Caco-2 (cell line): ENCODE measurements around the gene DCHS1. TPM values are rescaled to one million over a fixed set of nuclear protein-coding genes. Genes with fewer than 3 reads are reported as not detected.
A peak's percentile ranks its signal among the peaks of the same experiment; 100 is the strongest.
"Not testable (repeated sequence)": the region's sequence is repeated elsewhere in the genome, so short reads cannot be mapped to it uniquely, and the experiment has no call there.

Experiments used
- BruUV-seq: library from RNA; stranded (reverse); fragments of 400-500 nt; replicated peaks from 2 replicates; lab custom pipeline; 2021; lab: Mats Ljungman, UMichigan
- CTCF ChIA-PET: fragments of 300-600 bp; sonication (Branson Sonifier 250); formaldehyde crosslinking; loops from one replicate; lab custom pipeline; 2022; ENCODE audit warnings: antibody characterized with exemption; lab: Charles Lee
- POLR2A ChIA-PET: fragments of 300-600 bp; sonication (Branson Sonifier 250); formaldehyde crosslinking; loops from one replicate; lab custom pipeline; 2022; ENCODE audit warnings: antibody characterized with exemption; lab: Charles Lee
- DNase-seq, 2 experiments: peaks; one replicate each; pipeline versions ENCODE4 v3.0.0 to v3.0.0-alpha.2; 2020 to 2022
- H3K27me3 ChIP-seq: replicated peaks from 2 replicates; pipeline ENCODE4 v1.6.0; 2011; ENCODE audit warnings: low read length; ENCODE audit not compliant: control insufficient read depth, insufficient read depth
- H3K36me3 ChIP-seq: 2 replicates; pipeline ENCODE4 v1.5.1; 2011; ENCODE audit warnings: low read length; ENCODE audit not compliant: control insufficient read depth, insufficient read depth
- H3K4me1 ChIP-seq: fragments of 250-450 bp; sonication (Bioruptor Pico); 2 replicates; pipeline ENCODE4 v1.5.1; 2020; ENCODE audit warnings: mild to moderate bottlenecking
- H3K4me3 ChIP-seq: 2 replicates; pipeline ENCODE4 v1.5.1; 2011; ENCODE audit warnings: low read depth, mild to moderate bottlenecking, control low read depth, low read length
- H3K9me3 ChIP-seq: fragments of 250-450 bp; sonication (Bioruptor Pico); 2 replicates; pipeline ENCODE4 v1.5.1; 2020; ENCODE audit warnings: mild to moderate bottlenecking, moderate library complexity
- H3K27ac Mint-ChIP-seq: one replicate; pipeline ENCODE4 v1.8.0; 2022; ENCODE audit warnings: mixed read lengths; ENCODE audit not compliant: unreplicated experiment
- H3K27me3 Mint-ChIP-seq: one replicate; pipeline ENCODE4 v1.8.0; 2022; ENCODE audit warnings: mixed read lengths; ENCODE audit not compliant: insufficient read depth, unreplicated experiment
- H3K36me3 Mint-ChIP-seq: one replicate; pipeline ENCODE4 v1.8.0; 2022; ENCODE audit warnings: mild to moderate bottlenecking, mixed read lengths; ENCODE audit not compliant: insufficient read depth, unreplicated experiment
- H3K4me1 Mint-ChIP-seq: one replicate; pipeline ENCODE4 v1.8.0; 2022; ENCODE audit warnings: low read depth, mixed read lengths; ENCODE audit not compliant: unreplicated experiment
- H3K4me3 Mint-ChIP-seq: one replicate; pipeline ENCODE4 v1.8.0; 2022; ENCODE audit warnings: mild to moderate bottlenecking, moderate library complexity, mixed read lengths; ENCODE audit not compliant: unreplicated experiment
- H3K9me3 Mint-ChIP-seq: one replicate; pipeline ENCODE4 v1.8.0; 2022; ENCODE audit warnings: mixed read lengths; ENCODE audit not compliant: unreplicated experiment
- intact Hi-C: fragments of 100-400 bp; cut with micrococcal nuclease; formaldehyde crosslinking; loops from one replicate; pipeline ENCODE4 v1.10.0; 2022; ENCODE audit not compliant: unreplicated experiment
- total RNA-seq: library from RNA; stranded (reverse); gene quantifications from 2 replicates; pipeline ENCODE4 v1.2.3, GENCODE V29; 2022
- TF ChIP-seq, protein P1 (sequence below), 2 experiments: fragments of 200-600 bp in 1 of 2; IDR thresholded peaks; 1 replicate in 1 of 2; 2 replicates in 1 of 2; pipeline versions ENCODE4 v1.5.1 to v1.8.0; 2011 to 2022; ENCODE audit warnings: antibody characterized with exemption in 1 of 2, control low read depth in 1 of 2, inconsistent platforms in 1 of 2, low read depth in 1 of 2, low read length in 1 of 2, mild to moderate bottlenecking in 1 of 2, moderate library complexity in 1 of 2; ENCODE audit not compliant: insufficient read depth in 1 of 2, severe bottlenecking in 1 of 2, unreplicated experiment in 1 of 2

The DCHS1 gene
- total RNA-seq, 1 experiment from 2014 or later: 1.7 TPM

DNA sequence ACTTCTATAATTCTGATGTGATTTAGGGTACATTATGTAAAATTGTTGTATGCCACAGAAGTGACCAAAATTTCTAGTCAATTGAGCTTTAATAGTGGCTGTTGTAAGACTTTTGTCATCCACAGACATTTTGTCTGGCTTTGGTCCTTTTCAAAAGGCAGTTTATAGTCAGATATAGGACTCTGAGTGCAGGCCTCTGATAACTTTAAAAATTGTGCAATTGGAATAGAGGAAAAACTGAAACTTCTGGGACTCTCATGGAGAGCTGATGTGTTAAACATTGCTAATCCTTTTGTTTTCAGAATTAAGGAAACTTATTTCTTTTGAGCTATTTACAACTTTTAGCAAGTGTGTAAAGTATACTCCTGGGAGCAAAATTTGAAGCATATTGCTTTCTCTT lies 36.5 kb upstream of the DCHS1 start:
- ChIA-PET POLR2A (no interaction called here), CTCF (no interaction called here)
- intact Hi-C loops: no loop called here
- Histone ChIP-seq H3K36me3 (no peaks in the 10 kb centered on the region), H3K9me3 (no peaks in the 10 kb centered on the region; the same call in 1 of the 2 replicates), H3K27me3 (no peaks in the 10 kb centered on the region; the same call in 1 of the 2 replicates), H3K4me1 (peaks cover 19% of the 10 kb centered on the region), H3K4me3 (no peak overlapping the region)
- Mint-ChIP-seq H3K27me3 (no peaks in the 10 kb centered on the region), H3K4me3 (no peak overlapping the region), H3K9me3 (peaks cover 6% of the 10 kb centered on the region), H3K27ac (no peak overlapping the region), H3K36me3 (no peaks in the 10 kb centered on the region), H3K4me1 (peaks cover 6% of the 10 kb centered on the region)
- BruUV-seq: no TSS peak
- TF ChIP-seq, protein P1, sequence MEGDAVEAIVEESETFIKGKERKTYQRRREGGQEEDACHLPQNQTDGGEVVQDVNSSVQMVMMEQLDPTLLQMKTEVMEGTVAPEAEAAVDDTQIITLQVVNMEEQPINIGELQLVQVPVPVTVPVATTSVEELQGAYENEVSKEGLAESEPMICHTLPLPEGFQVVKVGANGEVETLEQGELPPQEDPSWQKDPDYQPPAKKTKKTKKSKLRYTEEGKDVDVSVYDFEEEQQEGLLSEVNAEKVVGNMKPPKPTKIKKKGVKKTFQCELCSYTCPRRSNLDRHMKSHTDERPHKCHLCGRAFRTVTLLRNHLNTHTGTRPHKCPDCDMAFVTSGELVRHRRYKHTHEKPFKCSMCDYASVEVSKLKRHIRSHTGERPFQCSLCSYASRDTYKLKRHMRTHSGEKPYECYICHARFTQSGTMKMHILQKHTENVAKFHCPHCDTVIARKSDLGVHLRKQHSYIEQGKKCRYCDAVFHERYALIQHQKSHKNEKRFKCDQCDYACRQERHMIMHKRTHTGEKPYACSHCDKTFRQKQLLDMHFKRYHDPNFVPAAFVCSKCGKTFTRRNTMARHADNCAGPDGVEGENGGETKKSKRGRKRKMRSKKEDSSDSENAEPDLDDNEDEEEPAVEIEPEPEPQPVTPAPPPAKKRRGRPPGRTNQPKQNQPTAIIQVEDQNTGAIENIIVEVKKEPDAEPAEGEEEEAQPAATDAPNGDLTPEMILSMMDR (IDR thresholded peaks at IDR 0.05; ENCODE audit: insufficient read depth in 1 of 2, low read depth in 1 of 2, low read length in 1 of 2, severe bottlenecking in 1 of 2, unreplicated experiment in 1 of 2): no peak
- no peak for DNase-seq

DNA sequence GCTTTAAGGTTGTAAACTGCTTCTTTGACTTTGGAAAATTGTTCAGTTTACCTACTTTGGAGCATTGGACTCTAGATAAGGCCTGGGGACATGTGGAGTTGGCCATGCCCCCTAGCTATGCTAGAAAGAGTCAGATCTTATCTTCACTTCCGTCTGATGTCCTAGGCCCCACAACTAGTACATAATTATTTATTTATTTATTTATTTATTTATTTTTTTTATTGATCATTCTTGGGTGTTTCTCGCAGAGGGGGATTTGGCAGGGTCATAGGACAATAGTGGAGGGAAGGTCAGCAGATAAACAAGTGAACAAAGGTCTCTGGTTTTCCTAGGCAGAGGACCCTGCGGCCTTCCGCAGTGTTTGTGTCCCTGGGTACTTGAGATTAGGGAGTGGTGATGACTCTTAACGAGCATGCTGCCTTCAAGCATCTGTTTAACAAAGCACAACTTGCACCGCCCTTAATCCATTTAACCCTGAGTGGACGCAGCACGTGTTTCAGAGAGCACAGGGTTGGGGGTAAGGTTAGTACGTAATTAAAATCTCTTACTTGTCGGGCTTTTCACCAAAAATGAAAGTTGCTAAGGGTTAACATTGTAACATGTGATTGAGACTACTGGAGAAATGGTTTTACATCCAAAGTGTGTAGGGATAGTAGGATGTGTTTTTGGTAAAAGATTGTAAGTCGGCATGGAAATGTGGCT lies 35.0 kb upstream of the DCHS1 start:
- H3K36me3 Mint-ChIP-seq, H3K9me3 Mint-ChIP-seq, CTCF ChIA-PET, H3K4me3 ChIP-seq, H3K9me3 ChIP-seq, H3K4me3 Mint-ChIP-seq, intact Hi-C loops, BruUV-seq, H3K27me3 ChIP-seq, H3K27me3 Mint-ChIP-seq, H3K36me3 ChIP-seq, H3K4me1 Mint-ChIP-seq, POLR2A ChIA-PET: not testable (repeated sequence)
- H3K27ac Mint-ChIP-seq: peak overlapping the region; percentile 13
- DNase-seq: peak in 1 of 2 experiments; percentile 54
- peaks cover 19% of the 10 kb centered on the region for H3K4me1 ChIP-seq

DNA sequence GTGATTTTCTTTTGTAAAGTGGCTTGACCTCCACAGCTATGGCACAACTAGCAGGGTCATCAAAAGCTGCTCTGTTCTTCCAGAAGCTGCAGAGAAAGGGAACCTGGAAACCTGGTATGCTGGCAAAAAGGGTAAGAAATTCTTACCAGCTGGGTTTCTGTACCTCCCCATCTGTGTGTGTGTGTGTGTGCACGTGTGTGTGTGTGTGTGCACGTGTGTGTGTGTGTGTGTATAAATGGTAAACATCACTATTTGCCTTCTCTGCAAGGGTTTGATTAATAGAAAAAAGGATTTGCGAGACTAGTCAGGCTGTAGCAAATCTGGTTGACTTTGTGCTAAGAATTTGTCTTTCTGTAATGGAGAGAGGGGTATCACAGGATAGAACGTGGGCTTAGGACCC lies 32.3 kb upstream of the DCHS1 start:
- peaks cover 24% of the 10 kb centered on the region for H3K4me1 ChIP-seq
- TF ChIP-seq, protein P1 (IDR thresholded peaks at IDR 0.05; ENCODE audit: insufficient read depth in 1 of 2, low read depth in 1 of 2, low read length in 1 of 2, severe bottlenecking in 1 of 2, unreplicated experiment in 1 of 2): no peak
- intact Hi-C loops: no loop called here
- POLR2A ChIA-PET: no interaction called here
- H3K36me3 ChIP-seq: no peaks in the 10 kb centered on the region
- no peak overlapping the region for H3K4me3 ChIP-seq
- Mint-ChIP-seq H3K9me3 (peaks cover 6% of the 10 kb centered on the region), H3K27me3 (peaks cover 5% of the 10 kb centered on the region), H3K4me3 (no peak overlapping the region), H3K4me1 (peaks cover 13% of the 10 kb centered on the region), H3K36me3 (peaks cover 6% of the 10 kb centered on the region), H3K27ac (no peak overlapping the region)
- no peaks in the 10 kb centered on the region for H3K27me3 ChIP-seq
- H3K9me3 ChIP-seq: no peaks in the 10 kb centered on the region; the same call in 1 of the 2 replicates
- BruUV-seq: no TSS peak
- CTCF ChIA-PET: no interaction called here
- no peak for DNase-seq
